Panc1 (cell line): ENCODE results near the gene ACTR3C.
A peak's percentile ranks its signal among the peaks of the same experiment; 100 is the strongest.

ENCODE experiments used
- CTCF ChIP-seq: fragments of 450-650 bp; IDR thresholded peaks from 2 replicates; pipeline ENCODE4 v1.5.1; 2017; ENCODE audit warnings: mild to moderate bottlenecking
- POLR2AphosphoS5 ChIP-seq: IDR thresholded peaks from 2 replicates; pipeline ENCODE4 v1.6.1; 2012; ENCODE audit warnings: mild to moderate bottlenecking, low read depth, low read length, moderate library complexity
- REST ChIP-seq, 2 experiments: IDR thresholded peaks; 2 replicates each; pipeline ENCODE4 v1.6.1; 2011 to 2012; ENCODE audit warnings: low read depth in 2 of 2, control low read depth in 1 of 2, low read length in 1 of 2, mild to moderate bottlenecking in 1 of 2, moderate library complexity in 1 of 2; ENCODE audit not compliant: insufficient read depth in 1 of 2
- SIN3A ChIP-seq: IDR thresholded peaks from 2 replicates; pipeline ENCODE4 v1.6.1; 2012; ENCODE audit warnings: low read depth, mild to moderate bottlenecking, low read length, moderate library complexity, borderline replicate concordance; ENCODE audit not compliant: insufficient read depth

GRCh38 chr7:150356265-150356897, 33.0 kb upstream of the ACTR3C start:
- TF ChIP-seq CTCF (peak; percentile 87), POLR2AphosphoS5 (no peak), REST (IDR thresholded peaks at IDR 0.05; ENCODE audit: insufficient read depth in 1 of 2, low read depth in 2 of 2, low read length in 1 of 2) (no peak), SIN3A (no peak)
